Subcutaneous adipose tissue (tissue), 4 donors: ENCODE data around the gene RPS6KC1. TPM values are rescaled to one million over a fixed set of nuclear protein-coding genes. Genes with fewer than 3 reads are reported as not detected.

Experiments used
- CTCF ChIP-seq: fragments of 450-650 bp; IDR thresholded peaks from one replicate; pipeline ENCODE4 v1.5.1; 2016; ENCODE audit warnings: low read depth, mild to moderate bottlenecking, control low read depth, antibody characterized with exemption, moderate library complexity
- total RNA-seq, 4 donors: library from RNA; depleted of rRNA; stranded (reverse); fragments of >200 nt; gene quantifications; one replicate each; pipeline ENCODE4 v1.1.0, GENCODE V29; 2016

Gene RPS6KC1
- total RNA-seq, 4 donors from 2014 or later: 22.6 to 30.7 (median 25.3) TPM

DNA sequence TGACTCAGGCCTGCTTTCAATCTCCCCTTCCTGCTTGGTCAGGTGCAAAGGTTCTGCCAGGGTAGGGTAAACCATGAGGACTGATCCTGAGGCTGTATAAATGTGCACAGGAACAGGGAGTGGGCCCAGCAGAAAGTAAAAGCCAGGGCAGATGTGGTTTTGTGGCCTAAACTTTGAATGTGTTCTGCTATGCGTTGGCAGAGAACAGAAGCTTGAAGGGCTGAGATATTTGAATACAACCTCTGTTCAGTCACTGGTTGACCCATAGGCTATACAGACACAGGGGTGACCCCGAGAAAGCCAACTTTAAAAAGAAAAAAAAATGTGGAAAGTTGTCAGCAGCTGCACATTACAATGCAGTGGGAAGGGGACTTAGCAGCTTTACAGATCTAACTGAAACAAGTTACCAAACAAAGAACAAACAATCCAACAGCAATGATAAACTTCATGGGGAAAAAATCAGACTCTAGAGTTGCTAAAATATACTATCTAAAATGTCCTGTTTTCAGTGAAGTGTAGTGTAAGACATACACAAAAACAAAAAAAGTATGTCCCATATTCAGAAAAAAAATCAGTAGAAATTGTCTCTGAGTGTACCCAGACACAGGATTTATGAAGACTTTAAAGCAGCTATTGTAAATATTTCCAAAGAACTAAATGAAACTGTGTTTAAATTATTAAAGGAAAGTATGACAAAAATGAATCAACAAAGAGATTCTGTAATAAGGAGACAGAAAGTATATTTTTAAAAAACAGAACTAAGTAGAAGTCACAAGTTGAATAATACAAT is 216.1 kb downstream of the RPS6KC1 start:
- no peak for TF ChIP-seq CTCF

DNA sequence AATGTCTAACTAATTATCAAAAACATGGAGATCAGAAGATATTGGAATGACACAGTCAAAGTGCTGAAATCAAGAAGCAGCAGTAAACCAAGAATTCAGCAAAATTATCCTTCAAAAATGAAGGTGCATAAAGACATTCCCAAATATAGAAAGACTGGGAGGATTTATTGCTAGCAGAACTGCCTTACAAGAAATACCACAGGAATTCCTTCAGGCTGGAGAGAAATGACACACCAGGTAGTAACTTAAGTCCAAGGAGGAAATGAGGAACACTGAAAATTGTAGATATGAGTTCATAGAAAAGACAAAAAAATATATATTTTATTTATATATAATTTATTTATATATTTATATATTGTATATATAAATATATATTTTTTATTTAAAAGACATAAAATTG is 217.2 kb downstream of the RPS6KC1 start:
- TF ChIP-seq CTCF: no peak

GRCh38 chr1:213269829-213270228 is 218.8 kb downstream of the RPS6KC1 start:
- TF ChIP-seq CTCF: no peak

DNA sequence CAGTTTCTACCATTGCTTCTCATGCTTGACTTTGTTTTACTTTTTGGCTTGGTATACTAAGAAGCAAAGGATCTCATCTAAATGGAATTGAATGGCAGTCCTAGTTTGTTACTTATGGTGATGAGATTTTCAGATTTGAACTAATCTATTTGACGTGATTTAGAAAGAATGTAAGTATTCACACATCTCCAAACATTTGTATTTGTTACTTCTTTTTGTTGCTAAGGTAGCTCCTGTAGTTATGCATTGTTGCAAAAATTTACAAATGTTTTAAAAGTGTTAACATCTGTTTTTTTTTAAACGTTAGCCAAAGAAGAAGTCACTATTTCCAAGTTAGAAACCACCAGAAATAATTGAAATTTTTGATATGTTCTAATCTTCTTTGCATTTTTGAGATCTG is 222.5 kb downstream of the RPS6KC1 start:
- no peak for TF ChIP-seq CTCF

DNA sequence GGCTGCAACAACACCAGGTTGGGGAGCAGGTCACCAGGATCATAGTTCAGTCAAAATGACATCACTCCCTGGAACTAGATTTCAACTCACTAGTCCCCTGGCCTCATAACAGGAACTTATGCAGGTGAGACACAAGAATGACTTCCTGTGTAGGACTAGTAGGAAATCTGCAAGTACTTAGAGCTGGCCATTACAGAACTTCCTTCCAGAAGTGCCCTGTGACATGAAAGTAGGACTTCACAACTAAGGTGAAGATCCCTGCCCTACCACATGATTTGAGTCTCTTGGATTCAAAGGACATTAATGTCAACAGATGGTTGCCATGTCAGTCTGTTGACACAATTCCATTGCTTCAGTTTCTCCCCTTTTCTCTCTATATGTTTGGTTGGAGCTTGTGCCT is 223.1 kb downstream of the RPS6KC1 start:
- TF ChIP-seq CTCF: no peak

DNA sequence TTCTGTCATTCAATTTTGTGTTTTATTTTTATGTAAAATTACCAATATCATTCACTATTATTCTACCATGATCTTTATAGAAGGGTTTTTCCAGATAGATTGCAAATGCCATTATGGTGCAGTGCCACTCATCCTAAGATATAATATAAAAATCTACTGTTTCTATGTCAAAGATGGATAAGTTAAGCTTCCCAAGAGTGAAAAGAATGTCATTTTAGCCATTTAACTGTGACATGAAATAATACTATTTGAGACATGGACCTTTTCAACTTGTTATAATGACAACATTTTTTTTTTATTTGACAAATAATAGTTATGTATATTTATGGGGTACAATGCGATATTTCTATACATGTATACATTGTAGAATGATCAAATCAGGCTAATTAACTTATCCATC is 224.3 kb downstream of the RPS6KC1 start:
- TF ChIP-seq CTCF: no peak

- TF ChIP-seq CTCF: no peak
These were observed 225.2 kb downstream of the RPS6KC1 start for GRCh38 chr1:213276236-213276635.
